ENCODE data around the gene B3GNT7. TPM values are rescaled to one million over a fixed set of nuclear protein-coding genes. Genes with fewer than 3 reads are reported as not detected.
"Not testable (repeated sequence)": the region's sequence is repeated elsewhere in the genome, so short reads cannot be mapped to it uniquely, and the experiment has no call there.

B3GNT7 gene
- total RNA-seq, 1 donor from 2014 or later: not detected

DNA sequence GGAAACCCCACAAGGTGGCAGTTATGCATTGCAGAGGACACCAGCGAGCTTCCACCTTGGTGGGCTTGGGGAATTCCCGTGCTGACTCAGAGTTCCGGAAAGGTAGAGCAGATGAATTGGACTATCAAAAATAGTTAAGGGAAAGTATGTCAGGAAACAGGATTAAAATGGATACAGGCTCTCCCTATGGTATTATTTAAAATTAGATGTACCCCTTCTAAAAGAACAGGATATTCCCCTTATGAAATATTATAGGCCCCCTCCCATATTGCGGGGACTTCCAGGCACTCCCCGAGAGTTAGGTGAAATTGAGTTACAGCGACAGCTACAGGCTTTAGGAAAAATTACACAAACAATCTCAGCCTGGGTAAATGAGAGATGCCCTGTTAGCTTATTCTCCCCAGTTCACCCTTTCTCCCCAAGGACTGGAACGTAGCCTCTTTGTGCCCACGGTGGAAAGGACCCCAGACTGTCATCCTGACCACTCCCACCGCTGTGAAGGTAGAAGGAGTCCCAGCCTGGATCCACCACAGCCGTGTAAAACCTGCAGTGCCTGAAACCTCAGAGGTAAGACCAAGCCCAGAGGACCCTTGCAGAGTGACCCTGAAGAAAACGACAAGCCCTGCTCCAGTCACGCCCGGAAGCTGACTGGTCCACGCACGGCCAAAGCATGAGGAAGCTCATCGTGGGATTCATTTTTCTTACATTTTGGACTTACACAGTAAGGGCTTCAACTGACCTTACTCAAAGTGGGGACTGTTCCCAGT lies 10.3 kb downstream of the B3GNT7 start:
- H3K9me3 Mint-ChIP-seq; H3K4me3 Mint-ChIP-seq; H3K27ac Mint-ChIP-seq; DNase-seq (ENCODE audit: low spot score); H3K36me3 Mint-ChIP-seq (ENCODE audit: low read depth): not testable (repeated sequence)
- peaks cover 23% of the 10 kb centered on the region for H3K4me1 Mint-ChIP-seq (ENCODE audit: low read depth)
- intact Hi-C loops (cut with micrococcal nuclease): loop anchor here (1.0 to 2.0 kb wide), 3 partner anchors 109 to 301 kb away; no protein-coding TSS in a partner anchor
- H3K27me3 Mint-ChIP-seq (ENCODE audit: insufficient read depth): peaks cover 15% of the 10 kb centered on the region

DNA sequence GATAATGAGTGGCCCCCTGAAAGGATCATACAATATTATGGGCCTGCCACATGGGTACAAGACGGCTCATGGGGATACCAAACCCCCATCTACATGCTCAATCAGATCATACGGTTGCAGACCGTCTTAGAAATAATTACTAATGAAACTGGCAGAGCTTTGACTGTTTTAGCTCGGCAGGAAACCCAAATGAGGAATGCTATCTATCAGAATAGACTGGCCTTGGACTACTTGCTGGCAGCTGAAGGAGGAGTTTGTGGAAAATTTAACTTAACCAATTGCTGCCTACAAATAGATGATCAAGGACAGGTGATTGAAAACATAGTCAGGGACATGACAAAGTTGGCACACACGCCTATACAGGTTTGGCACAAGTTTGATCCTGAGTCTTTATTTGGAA lies 12.2 kb downstream of the B3GNT7 start:
- intact Hi-C loops (cut with micrococcal nuclease); H3K27ac Mint-ChIP-seq; H3K36me3 Mint-ChIP-seq (ENCODE audit: low read depth); H3K9me3 Mint-ChIP-seq; H3K4me3 Mint-ChIP-seq; DNase-seq (ENCODE audit: low spot score): not testable (repeated sequence)
- peaks cover 23% of the 10 kb centered on the region for H3K4me1 Mint-ChIP-seq (ENCODE audit: low read depth)
- H3K27me3 Mint-ChIP-seq (ENCODE audit: insufficient read depth): peaks cover 25% of the 10 kb centered on the region

DNA sequence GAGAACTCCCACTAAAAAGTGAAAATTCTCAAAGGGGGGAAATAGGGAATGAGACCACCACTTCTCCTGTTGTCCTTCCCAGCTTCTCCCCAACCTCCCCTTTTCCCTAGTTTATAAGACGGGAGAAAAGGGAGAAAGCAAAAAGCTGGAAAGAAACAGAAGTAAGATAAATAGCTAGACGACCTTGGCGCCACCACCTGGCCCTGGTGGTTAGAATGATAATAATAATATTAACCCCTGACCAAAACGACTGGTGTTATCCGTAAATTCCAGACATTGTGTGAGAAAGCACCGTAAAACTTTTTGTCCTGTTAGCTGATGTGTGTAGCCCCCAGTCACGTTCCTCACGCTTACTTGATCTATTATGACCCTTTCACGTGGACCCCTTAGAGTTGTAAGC lies 12.8 kb downstream of the B3GNT7 start:
- DNase-seq (ENCODE audit: low spot score); H3K36me3 Mint-ChIP-seq (ENCODE audit: low read depth); H3K27ac Mint-ChIP-seq; H3K4me3 Mint-ChIP-seq; intact Hi-C loops (cut with micrococcal nuclease); H3K9me3 Mint-ChIP-seq: not testable (repeated sequence)
- Mint-ChIP-seq H3K27me3 (ENCODE audit: insufficient read depth) (peaks cover 26% of the 10 kb centered on the region), H3K4me1 (ENCODE audit: low read depth) (peaks cover 23% of the 10 kb centered on the region)

DNA sequence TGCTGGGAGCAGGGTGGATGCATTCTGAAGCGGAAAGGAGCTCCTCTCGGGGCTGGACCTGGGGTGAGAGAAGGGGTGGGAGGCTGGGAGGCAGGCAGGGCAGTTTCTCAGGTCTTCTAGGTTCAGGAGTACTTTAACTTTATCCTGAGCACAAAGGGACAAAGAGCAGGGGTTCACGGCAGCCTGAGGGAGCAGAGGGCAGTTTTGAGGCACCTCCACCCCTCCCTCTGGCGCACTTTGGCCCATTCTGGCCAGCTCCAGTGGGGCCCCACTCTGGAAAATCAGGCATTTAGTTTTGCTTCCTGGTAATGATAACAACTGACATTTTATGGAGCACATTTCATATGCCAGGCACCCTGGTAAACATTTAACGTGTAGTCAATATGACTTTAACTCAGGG lies 14.3 kb downstream of the B3GNT7 start:
- intact Hi-C loops (cut with micrococcal nuclease): no loop called here
- Mint-ChIP-seq H3K36me3 (ENCODE audit: low read depth) (no peaks in the 10 kb centered on the region), H3K27ac (no peak overlapping the region), H3K9me3 (peaks cover 7% of the 10 kb centered on the region), H3K4me1 (ENCODE audit: low read depth) (peaks cover 23% of the 10 kb centered on the region), H3K27me3 (ENCODE audit: insufficient read depth) (peaks cover 26% of the 10 kb centered on the region), H3K4me3 (no peak overlapping the region)
- no peak for DNase-seq (ENCODE audit: low spot score)

DNA sequence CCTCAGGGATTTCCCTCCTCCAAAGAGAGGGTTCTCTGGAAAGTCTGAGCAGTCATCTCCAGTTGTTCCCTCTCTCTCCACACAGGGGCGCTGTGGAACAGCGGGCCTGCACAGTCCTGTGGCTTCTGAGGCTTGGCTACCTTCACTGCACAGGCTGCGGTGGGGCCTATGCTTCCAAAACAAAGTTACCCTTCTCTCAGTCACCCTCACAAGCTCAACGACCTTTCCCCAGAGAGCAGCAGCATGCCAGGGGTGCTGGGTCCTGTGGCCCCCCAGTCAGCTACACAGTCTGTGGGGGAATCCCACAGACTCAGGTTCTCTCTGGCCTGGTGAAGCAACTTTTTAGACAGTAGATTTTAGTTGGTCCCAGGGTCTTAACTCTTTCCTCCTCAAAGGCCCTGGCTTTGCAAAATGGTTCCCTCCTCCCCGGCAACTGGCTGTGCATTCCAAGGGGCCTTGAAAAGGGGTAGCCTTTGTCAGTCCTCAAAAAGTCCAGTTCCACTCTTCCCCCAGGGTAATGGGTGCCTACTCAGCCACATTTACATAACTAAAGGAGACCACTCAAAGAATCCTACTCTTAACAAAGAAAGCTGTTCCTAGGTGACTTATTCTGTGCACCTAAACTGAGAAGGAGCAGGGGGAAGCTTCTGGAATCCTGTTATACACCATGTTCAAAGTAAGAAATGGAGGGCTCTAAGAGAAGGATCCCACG lies 14.9 kb downstream of the B3GNT7 start:
- H3K9me3 Mint-ChIP-seq: peaks cover 7% of the 10 kb centered on the region
- H3K4me1 Mint-ChIP-seq (ENCODE audit: low read depth): peaks cover 18% of the 10 kb centered on the region
- H3K4me3 Mint-ChIP-seq: no peak overlapping the region
- no peaks in the 10 kb centered on the region for H3K36me3 Mint-ChIP-seq (ENCODE audit: low read depth)
- H3K27ac Mint-ChIP-seq: no peak overlapping the region
- DNase-seq (ENCODE audit: low spot score): no peak
- intact Hi-C loops (cut with micrococcal nuclease): no loop called here
- H3K27me3 Mint-ChIP-seq (ENCODE audit: insufficient read depth): peaks cover 28% of the 10 kb centered on the region

DNA sequence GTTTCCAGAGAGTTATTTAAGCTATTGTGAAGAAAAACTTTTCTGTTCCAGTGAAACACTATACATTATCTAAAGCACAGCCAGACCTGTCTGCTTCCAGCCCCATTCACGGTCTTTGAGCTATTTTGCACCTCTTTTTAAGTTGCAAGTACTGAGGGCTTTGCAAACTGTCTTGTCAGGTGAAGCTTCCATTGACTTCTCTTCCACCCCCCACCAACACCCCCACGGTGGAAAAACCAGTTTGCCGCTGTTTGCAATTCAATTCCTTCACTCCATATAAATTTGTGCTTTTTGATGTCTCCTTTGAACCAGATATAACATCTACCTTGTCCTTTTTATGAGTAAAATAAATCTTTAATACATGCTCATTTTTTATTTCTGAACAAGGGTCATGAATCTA lies 15.7 kb downstream of the B3GNT7 start:
- intact Hi-C loops (cut with micrococcal nuclease): no loop called here
- Mint-ChIP-seq H3K9me3 (peaks cover 7% of the 10 kb centered on the region), H3K36me3 (ENCODE audit: low read depth) (no peaks in the 10 kb centered on the region), H3K27ac (no peak overlapping the region), H3K4me3 (no peak overlapping the region), H3K27me3 (ENCODE audit: insufficient read depth) (peaks cover 32% of the 10 kb centered on the region), H3K4me1 (ENCODE audit: low read depth) (peaks cover 10% of the 10 kb centered on the region)
- DNase-seq (ENCODE audit: low spot score): no peak

DNA sequence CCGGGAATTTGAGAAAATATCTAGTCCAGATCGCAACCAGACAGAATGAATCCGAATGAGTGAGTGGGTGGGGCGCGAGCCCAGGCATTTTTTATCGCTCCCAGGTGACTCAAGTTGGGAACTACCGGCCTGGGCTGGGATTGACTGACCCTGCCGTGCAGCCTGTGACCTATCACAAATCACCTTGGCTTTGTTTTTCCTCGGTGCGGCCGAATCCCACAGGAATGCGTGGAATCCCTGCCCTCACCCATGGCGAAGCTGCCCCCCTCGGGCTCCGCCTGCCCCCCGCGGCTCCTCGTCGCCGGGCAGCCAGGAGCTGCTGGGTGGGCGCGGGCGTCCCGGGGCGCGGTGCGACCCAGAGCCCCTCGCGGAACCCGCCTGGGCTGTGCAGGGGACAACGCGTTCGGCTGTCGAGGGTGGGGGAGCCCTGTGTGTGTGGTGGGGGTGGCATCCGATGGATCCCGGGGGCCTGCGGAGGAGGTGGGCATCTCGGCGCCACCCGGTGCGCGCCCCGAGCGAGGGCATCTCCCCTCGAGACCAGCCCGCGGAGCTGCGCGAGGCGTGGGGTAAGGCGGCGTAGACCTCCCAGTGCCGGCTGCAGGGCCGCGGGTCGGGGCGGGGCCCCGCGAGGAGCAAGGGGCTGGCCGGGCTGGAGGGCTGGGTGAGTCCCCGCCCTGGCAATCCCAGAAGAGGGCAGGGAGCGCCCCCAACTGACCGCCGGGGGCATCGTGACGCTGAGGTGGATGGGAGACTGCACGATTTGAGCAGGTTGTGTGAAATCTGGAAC lies 16.5 kb downstream of the B3GNT7 start:
- H3K36me3 Mint-ChIP-seq (ENCODE audit: low read depth): no peaks in the 10 kb centered on the region
- peaks cover 34% of the 10 kb centered on the region for H3K27me3 Mint-ChIP-seq (ENCODE audit: insufficient read depth)
- no peak overlapping the region for H3K27ac Mint-ChIP-seq
- H3K9me3 Mint-ChIP-seq: peaks cover 7% of the 10 kb centered on the region
- H3K4me1 Mint-ChIP-seq (ENCODE audit: low read depth): peaks cover 2% of the 10 kb centered on the region
- intact Hi-C loops (cut with micrococcal nuclease): loop anchor here (1.0 kb wide), 2 partner anchors 115 to 185 kb away; no protein-coding TSS in a partner anchor
- DNase-seq (ENCODE audit: low spot score): peak; percentile 26
- H3K4me3 Mint-ChIP-seq: peak overlapping the region; percentile 20

DNA sequence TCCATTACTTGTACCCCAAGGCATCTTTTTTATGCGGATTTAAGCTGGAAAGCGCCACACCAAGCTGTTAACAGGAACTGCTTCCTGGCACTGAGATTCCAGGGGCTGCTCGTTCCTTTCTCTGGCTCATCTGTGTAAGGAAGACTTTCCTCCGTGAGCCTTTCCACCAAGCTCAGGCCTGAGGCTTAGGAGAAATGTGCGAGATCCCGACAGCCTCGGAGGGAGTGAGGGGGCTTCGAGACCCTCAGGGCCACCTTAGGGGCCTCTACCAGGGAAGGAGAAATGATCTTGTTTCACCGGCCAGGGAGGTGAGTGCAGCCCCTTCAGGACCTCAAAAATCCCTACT lies 17.1 kb downstream of the B3GNT7 start:
- Mint-ChIP-seq H3K4me3 (no peak overlapping the region), H3K9me3 (peaks cover 7% of the 10 kb centered on the region), H3K27ac (no peak overlapping the region), H3K36me3 (ENCODE audit: low read depth) (no peaks in the 10 kb centered on the region), H3K27me3 (ENCODE audit: insufficient read depth) (peaks cover 33% of the 10 kb centered on the region), H3K4me1 (ENCODE audit: low read depth) (no peaks in the 10 kb centered on the region)
- no peak for DNase-seq (ENCODE audit: low spot score)
- intact Hi-C loops (cut with micrococcal nuclease): loop anchor here (1.0 kb wide), 2 partner anchors 115 to 185 kb away; no protein-coding TSS in a partner anchor

DNA sequence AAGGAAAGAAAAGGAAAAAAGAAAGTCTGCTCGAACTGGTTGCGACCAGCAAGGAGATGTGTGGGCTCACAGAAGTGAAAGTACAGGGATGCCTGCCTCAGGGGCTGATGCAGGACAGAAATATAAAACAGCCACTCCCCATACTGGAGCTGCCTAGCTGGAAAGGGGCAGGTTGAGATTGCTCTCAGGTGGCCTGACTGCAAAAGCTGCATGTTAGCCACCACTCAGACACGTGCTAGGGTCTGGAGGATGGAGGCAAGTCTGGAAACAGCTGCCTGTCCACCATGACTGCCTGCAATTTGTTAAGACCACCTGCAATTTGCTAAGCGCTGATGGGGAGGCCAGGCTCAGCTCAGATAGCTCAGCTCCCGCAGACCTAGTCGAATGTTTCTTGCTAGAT lies 17.9 kb downstream of the B3GNT7 start:
- intact Hi-C loops (cut with micrococcal nuclease): no loop called here
- Mint-ChIP-seq H3K9me3 (peaks cover 7% of the 10 kb centered on the region), H3K36me3 (ENCODE audit: low read depth) (no peaks in the 10 kb centered on the region), H3K27ac (no peak overlapping the region), H3K4me3 (no peak overlapping the region), H3K4me1 (ENCODE audit: low read depth) (no peaks in the 10 kb centered on the region), H3K27me3 (ENCODE audit: insufficient read depth) (peaks cover 31% of the 10 kb centered on the region)
- DNase-seq (ENCODE audit: low spot score): no peak

DNA sequence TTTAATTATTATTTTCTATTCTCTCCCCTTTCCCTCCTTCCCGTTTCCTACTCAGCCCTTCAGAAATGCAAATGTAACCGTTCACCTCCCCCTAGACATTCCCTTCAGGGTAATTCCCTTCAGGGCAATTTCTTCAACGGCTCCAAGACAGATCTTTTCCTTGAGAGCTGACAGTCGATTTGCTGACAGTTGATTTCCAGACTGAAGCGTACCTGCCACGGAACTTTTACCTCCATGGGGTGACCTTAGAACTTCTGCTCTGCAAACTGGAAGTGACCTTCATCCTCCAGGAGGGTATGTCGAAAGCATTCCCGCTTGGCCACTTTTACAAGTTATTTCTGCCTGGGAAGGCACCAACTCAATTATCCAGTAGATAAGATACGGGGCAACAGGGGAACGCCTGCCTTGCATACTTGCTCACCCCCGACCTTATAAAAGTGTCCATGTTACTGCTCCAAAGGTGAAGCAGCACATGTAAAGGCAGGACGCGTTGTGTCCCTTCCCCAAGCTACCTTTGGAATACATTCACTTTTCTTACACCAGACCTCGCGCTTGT lies 18.5 kb downstream of the B3GNT7 start:
- Mint-ChIP-seq H3K27ac (no peak overlapping the region), H3K9me3 (peaks cover 7% of the 10 kb centered on the region), H3K4me3 (no peak overlapping the region), H3K27me3 (ENCODE audit: insufficient read depth) (peaks cover 31% of the 10 kb centered on the region), H3K36me3 (ENCODE audit: low read depth) (no peaks in the 10 kb centered on the region), H3K4me1 (ENCODE audit: low read depth) (no peaks in the 10 kb centered on the region)
- no peak for DNase-seq (ENCODE audit: low spot score)
- intact Hi-C loops (cut with micrococcal nuclease): no loop called here

DNA sequence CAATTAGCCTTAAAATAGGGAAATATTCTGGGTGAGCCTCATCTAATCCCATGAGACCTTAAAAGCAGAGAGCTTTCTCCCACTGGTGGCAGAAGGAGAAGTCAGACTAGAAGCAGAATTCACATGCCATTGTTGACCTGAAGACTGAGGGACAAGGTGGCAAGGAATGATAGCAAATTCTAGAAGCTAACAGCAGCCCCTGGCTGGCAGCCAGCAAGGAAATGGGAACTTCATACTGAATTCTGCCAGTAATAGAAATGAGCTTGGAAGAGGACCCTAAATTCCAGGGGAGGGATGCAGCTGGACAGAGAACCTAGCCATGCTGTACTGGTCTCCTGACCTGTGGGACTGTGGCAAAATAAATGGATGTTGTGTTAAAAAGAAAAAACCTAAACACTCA lies 19.5 kb downstream of the B3GNT7 start:
- intact Hi-C loops (cut with micrococcal nuclease): no loop called here

DNA sequence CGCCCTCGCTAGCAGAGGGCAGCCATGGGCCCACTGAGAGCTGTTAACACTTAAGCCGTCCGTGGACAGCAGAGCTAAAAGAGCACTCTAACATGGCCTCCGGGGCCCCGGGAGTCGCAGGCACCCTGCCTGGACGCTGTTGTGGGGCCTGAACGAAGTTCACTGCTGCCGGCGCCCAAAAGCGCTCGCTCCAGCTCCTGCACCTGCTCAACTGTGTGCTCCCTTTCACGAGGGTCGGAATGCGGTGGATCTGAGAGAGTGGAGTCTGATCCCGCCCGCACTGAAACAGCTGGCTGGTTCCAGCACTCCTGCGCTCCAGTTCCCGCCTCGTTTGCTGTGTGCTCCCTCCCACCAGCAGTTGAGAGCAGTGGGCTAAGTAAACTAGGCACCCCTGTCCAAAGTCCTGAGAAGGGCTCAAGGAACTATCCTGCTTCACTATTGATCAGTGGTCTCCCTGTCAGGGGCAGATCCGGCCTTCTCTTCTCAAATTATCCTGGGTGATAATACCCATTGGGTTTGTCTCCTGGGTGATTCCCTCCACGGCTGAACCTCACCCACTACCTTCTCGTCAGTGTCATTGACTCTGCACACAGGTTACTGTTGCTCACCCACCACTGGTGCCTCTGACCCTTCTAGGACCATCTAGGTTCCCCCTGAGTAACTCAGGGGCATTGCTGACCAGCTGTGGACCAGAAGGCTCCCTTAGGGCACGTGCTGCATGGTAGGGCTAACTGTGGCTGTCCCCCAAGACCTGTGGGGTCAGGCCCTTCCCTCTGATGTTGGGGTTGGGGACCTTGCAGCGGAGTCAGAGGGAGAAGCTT lies 23.5 kb downstream of the B3GNT7 start:
- Mint-ChIP-seq H3K4me3 (no peak overlapping the region), H3K27me3 (ENCODE audit: insufficient read depth) (peaks cover 15% of the 10 kb centered on the region), H3K27ac (no peak overlapping the region), H3K9me3 (no peaks in the 10 kb centered on the region), H3K4me1 (ENCODE audit: low read depth) (no peaks in the 10 kb centered on the region), H3K36me3 (ENCODE audit: low read depth) (no peaks in the 10 kb centered on the region)
- intact Hi-C loops (cut with micrococcal nuclease): no loop called here
- no peak for DNase-seq (ENCODE audit: low spot score)

More for the DNA sequence above, 19.5 kb downstream of the B3GNT7 start:
- Mint-ChIP-seq H3K27ac (no peak overlapping the region), H3K4me3 (no peak overlapping the region), H3K36me3 (ENCODE audit: low read depth) (no peaks in the 10 kb centered on the region), H3K27me3 (ENCODE audit: insufficient read depth) (peaks cover 31% of the 10 kb centered on the region), H3K9me3 (peaks cover 7% of the 10 kb centered on the region), H3K4me1 (ENCODE audit: low read depth) (no peaks in the 10 kb centered on the region)
- DNase-seq (ENCODE audit: low spot score): no peak

Data from activated T-helper 1 cell treated with anti-CD3 and anti-CD28 coated beads, Interleukin-12 subunit alpha, Interleukin-12 subunit beta, Interleukin-2, Interleukin-4 antibody, amounts not matched to agents 30 ng/mL and 10 ng/mL and 1 ng/mL, durations not matched to agents 14 hours and 24 hours and 36 hours (primary cell).